HG02610 (cell line): ENCODE data around the gene KRT3.

Source experiments
- ATAC-seq: cut with Tn5 transposase; IDR thresholded peaks from one replicate; pipeline ENCODE4 v1.9.1; 2021; ENCODE audit warnings: mild to moderate bottlenecking, moderate library complexity; ENCODE audit not compliant: unreplicated experiment

KRT3 gene

DNA sequence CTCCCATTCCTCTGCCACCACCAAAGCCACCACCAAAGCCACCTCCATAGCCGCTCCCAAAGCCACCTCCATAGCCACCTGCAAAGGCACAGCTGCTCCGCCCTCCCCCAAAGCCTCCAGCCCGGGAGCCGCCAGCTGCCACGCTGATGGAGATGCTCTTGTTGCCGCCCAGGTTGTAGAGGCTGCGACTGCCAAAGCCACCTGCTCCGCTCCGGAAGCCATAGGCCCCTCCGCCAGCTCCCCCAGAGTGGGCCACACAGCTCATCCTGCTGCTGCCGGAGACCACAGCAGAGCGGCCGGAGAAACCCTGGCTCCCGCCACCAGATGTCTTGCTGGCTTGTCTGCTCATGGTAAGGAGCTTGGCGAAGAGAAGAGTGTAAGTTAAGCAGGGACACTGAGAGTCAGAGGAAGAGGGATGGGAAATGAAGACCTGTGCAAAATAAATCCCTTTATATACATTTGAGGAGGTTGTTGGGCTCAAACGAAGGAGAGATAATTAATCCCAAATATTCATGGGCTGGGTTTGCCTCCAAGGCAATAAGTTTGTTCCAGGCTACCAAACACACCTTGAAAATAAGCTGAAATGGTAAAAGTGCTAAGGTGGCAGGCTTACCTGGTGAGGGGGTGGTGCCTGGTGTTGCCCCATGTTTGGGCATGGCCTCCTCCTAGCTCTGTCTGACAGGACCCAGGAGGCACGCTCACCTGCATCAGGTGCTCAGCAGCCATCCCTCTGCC is at the start of gene KRT3:
KRT3 (minus strand) TSS at position 424 of the 735 bp plus-strand sequence; CDS start at position 349, 75 bp downstream.
- no peak for ATAC-seq

DNA sequence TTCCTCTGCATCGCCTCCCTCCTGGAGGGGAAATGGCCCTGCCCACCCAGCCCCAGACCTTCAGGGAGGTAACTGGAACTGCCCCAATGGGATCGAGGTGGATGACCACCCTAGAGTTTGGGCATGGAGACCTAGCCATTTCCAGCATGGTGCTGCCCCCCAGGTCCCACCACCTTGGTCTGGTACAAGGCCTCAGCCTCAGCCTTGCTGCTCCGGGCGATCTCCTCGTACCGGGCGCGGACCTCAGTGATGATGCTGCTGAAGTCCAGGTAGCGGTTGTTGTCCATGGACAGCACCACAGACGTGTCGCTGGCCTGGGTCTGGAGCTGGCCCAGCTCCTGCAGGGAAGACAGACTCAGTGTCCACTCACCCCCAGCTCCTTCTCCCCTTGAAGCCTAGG is 48.5 kb upstream of the KRT3 start:
- no peak for ATAC-seq

DNA sequence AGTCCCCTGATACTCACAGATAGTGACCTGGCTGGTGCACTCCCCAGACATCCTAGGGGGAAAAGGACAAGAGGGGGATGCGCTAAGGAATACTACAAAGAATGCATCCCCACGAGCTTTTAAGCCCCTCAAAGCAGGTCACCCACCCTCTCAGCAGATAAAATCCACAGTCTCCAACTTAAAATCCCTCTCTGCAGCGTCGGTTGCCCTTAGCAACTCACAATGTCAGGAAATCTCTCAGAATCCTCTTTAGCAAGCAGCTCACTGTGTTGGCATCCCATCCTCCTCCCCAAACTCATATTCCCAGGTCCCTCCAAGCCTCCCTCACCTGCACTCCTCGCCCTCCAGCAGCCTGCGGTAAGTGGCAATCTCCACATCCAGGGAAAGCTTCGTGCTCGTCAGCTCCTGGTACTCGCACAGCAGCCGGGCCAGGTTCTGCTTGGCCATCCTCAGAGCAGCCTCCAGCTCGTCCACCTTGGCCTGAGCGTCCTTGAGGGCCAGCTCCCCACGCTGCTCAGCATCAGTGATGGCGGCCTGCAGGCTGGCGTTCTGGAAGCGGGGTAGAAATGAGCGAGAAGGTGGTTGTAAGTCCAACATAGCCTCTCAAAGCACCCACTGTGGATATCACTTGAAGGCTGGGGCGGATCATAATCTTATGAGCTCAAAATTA is 43.7 kb upstream of the KRT3 start:
- ATAC-seq, result no peak

DNA sequence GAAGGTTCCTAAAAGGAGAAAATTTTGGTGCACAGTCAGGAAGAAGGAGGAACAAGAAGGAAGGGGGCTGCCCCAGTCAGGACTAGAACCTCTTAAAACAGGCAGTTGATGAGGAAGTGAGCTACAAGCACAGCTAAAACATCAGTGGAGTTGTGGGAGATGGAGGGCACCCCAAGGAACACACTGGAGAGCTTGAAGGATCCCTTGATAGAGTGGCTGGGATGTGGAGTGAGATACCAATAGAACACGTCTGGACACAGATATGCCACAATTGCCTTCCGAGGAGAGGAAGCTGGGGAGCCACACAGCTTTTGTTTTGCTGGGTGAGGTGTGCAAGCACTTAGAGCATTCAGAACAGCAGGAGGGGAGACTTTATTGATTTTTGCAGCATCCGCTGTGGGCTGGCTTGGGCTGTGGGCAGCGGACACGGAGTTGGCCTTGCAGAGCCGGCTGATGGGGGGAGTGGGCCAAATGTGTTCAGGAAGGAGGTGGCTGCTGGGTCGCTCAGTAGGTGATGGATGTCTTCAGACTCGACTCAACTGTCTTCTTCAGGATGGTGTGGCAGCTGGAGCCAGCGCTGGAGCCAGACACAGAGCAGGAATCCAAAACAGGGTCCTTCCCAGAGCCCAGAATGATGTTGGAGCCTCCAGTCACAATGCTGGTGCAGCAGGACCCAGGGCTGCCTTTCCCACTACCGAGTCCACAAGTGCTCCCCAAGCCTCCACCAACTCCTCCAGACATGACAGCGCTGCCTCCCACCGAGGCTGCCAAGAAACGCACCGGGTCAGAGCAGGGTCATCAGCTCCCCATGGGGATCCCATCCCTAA is 42.9 kb upstream of the KRT3 start:
- no peak for ATAC-seq

DNA sequence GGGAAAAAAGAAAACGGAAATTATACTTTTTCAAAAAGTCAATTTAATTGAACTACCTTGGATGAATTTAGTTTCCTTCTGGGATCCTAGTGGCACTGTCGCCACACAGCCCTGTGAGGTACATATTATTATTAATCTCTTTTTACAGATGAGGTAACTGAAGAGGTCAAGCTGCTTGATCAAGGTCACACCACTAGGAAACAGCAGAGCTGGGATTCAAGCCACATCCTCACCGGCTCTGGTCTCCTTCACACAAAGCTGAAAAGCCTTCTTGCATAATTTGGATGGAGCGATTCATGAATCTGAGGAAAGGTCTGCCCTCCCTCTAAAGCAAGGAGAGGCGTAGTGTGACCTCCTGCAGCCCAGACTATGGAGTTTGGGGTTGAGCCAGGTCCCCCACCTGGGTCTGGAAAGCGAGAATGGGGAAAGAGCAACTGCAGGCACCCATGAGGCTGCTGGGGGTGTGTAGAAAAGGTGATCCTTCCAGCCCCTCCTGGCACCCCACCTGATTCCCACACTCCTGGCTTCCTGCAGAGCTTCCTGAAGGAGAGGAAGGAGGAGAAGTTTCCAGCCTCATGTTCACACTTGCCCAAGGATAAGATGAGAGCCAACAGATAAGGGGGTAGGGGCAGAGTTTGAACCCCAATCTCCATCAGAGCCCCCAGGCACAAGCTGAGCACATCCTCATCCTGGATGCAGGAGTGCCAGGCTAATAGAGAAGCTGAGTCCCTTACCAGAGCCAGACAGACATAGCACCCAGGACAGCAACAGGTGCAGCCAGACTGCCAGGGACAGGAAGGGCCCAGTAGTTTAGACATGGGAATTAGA is 42.1 kb upstream of the KRT3 start:
- ATAC-seq, result no peak

DNA sequence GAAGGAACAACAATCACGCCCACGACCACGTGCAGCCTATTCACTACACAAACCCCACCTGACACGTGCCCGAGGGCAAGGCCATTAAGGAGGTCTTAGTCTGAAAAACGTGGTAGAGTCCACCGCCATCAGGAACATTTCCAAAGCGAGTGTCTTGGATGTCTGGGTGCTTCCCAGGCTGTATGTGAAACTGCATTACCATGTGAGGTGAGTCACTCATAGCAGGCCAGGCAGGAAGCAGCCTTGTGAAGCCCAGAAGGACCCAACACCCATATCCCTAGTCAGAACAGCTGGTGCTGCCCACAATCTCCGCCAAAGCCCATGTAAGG is 41.5 kb upstream of the KRT3 start:
- ATAC-seq, result no peak

DNA sequence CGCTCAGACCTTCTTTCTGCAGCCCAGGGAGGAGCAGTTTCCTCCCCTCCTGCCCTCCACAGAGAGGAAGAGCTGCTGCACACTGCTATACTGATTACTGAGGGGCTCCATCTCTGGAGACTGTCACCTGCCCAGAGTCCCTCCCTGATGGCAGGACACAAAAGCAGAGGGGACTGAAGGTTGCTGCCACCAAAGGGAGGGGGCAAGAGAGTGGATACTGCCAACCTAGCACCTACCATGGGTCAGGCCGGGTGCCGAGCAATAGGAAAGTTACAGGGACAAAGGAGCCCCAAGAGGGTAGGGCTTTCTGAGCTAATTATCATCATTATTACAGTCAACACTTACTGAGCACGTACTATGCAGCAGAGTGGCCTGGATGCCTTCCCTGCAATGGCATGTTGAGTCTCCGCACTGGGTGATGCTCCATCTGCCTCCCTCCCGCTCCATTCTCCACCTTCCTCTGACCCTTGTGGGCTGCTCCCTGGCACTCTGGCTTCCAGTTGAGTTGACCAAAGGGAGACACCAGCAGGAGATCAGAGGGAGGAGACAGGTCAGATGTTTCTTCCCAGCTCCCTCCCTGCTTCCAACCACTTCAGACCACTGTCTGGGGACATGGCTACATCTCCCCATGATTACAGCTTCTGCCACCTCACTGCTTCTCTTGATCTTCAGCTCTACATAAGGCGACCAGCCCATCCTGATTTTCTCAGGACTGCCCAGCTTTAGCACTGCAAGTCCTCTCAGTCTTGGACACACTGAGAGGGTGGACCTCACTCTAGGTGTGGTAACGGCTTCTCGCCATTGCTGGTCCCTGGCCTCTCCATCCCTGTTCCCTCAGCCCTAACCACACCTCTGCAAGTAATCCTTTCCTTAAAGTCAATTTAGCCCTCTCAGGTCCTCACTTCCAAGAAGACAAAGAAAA is 40.8 kb upstream of the KRT3 start:
- no peak for ATAC-seq

DNA sequence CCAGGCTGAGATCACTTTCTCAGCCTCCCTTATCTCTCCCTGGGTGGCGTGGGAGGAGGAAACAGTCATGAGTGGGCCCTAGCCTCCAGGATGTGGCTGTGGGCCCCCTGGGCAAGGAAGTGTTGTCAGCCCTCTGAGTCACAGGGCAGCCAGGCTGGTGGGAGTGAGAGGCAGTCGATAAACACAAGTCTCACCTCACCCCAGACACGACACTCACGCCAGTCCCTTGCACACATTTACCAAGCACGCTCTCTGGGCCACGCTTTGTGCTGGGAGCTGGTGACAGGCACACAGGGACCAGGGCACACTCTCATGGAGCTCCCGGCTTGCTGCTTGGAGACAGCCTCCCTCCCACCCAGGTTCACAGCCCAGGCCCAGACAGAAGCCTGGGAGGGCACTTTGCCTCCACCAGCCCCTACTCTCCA is 40.1 kb upstream of the KRT3 start:
- ATAC-seq, result no peak

DNA sequence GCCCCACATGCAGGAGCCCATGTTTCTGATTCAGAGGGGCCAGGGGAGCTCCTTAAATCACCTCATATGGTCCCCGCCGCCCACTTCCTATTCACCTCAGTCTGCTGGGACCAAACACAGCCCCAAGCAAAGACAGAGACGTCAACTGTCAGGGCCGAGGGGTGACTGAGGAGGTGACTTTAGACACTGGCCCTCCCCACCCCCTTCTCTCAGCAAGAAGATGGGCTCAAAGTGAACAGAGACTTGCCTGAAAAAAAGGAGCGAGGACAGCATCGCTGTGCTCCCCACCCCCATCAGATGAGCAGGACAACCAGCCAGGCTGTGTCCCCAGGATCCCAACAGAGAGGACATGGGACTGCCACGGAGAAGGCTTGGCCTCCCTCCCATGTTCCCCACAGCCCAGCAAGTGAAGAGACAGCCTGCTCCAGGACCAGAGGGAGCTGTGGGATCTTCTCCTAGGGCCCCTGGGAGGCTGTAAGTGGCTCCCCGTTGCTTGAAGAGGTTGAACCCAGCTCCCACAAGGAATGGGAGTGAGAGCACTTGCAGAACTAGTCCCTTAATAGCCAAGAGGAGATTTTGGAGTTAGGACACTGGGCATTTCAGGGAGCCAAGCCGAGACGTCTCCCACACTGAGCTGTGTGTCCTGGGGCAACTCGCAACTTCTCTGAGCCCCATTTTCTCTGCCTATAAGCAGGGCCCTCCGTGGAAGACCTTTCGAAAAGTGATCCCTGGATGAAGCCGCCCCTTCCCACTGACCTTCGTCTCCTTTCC is 39.5 kb upstream of the KRT3 start:
- ATAC-seq, result no peak

DNA sequence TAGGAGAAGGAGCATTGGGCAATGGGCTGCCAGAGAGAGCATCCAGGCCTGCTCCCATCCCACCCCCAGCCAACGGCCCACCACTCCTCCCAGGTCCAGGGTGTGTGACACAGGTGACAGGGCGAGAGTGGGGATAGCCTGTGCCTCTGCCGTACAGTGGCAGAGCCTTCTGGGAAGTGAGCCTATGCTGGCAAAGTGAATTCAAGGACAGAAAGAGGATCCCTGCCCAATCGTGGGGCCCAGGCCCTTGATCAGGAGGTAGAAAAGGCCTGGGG is 38.7 kb upstream of the KRT3 start:
- ATAC-seq, result no peak

DNA sequence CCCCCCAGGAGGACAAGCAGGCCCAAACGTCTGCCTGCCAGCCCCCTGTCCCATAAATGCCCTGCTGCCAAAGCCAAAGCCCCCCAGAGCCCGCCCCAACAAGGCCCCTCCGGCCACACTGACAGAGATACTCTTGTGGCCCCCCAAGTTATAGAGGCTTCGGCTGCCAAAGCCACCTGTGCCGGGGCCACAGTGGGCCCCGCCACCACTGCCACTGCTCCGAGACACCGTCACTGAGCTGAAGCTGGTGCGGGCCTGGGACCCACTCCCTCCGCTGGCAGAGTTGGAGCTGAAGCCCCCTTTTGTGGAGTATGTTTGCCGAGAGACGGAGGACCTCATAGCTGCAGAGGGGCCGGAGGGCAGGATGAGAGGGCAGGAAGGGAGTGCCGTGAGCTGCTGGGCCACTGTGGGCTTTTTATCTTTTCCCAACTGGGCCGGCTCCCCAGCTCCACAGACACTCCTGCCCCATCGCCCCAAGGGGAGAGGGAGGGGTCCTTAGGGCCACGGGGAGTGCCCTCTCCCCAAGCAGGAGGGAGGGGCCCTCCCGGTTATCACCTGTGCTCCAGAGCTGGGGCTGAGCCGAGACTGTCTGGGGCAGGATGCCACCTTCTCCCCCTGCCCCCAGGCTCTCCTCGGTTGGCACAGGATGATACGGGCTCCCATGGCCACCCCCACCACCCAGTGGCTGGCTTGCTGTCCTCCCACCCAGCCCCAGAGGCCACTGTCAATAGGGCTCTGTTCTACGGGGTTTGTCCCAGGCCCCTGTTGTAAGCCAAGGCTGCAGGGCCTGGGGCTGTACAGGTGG is 38.2 kb upstream of the KRT3 start, which contains the start of gene KRT79:
KRT79 (minus strand) TSS at position 390 of the 805 bp plus-strand sequence; CDS start at position 339, 51 bp downstream.
- ATAC-seq, result no peak

DNA sequence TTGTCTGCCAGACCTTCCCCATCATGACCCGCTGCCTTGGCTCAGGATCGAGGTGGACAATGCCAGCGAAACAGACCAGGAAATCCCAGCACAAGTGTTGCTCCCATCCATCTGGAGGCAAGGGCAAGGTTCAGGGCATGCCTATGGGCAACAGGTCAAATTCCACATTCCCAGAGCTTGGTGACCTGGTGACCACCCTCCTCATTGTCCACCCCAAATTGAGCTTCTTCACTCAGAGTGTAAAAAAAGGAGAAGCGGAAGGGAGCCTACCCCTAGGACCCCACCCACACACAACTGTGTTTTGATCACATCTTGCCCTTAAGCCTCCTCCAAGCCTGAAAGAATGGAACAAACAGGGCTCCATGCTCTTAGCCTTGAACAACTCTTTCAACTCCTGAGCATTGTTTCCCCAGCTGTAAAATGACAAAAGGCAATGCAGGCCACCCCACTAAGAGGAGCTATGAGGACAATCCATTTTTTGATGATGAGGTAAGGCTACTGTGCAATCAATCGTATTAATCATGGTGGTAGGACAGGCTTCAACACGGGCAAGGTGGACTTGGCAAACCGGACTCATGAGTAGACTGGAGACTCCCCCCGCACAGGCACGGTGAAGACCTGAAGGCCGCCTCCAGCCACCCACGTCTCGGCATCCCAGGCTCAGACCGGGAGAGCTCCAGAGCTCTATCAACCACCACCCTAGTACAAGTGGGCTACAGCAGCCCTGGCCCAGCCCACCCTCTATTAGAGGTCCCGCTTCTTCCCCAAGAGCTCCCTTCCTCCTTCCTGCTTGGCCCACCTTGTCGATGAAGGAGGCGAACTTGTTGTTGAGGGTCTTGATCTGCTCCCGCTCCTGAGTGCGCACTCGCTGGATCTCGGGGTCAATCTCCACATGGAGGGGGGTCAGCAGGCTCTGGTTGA is 37.3 kb upstream of the KRT3 start:
- no peak for ATAC-seq

DNA sequence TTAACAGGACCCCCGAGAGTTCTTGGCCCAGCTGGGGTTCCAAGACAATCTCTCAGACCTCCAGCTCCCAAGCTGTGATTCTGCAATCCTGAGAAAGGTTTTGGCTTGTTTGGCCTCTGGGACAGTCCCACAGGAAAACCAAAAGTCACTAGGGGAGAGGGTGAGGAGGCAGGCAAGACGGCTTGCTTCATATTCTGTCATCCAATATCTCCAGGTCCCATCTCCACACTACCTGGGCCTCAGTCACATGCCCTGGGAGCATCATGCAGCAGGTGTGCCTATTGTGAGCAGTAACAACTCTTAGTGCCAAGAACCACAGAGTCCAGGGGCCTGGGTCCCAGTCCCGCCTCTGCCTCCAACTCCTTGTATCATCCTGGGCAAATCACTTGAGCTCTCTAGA is 36.5 kb upstream of the KRT3 start:
- no peak for ATAC-seq

DNA sequence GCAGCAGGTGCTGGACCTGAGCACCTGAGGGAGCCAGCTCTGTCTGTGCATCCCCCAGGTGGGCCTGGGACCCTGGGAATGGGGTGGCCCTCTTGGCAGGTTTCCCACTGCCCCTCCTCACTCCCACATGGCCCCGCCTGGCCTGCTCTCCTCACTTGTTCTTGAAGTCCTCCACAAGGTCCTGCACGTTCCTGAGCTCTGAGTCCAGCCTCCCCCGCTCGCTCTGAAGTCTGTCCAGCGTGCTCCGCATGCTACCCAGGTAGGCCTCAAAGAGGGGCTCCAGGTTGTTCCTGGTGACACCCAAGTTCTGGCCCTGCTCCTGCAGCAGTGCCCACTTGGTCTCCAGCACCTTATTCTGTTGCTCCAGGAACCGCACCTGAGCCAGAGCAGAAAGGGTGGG is 35.3 kb upstream of the KRT3 start:
- no peak for ATAC-seq

DNA sequence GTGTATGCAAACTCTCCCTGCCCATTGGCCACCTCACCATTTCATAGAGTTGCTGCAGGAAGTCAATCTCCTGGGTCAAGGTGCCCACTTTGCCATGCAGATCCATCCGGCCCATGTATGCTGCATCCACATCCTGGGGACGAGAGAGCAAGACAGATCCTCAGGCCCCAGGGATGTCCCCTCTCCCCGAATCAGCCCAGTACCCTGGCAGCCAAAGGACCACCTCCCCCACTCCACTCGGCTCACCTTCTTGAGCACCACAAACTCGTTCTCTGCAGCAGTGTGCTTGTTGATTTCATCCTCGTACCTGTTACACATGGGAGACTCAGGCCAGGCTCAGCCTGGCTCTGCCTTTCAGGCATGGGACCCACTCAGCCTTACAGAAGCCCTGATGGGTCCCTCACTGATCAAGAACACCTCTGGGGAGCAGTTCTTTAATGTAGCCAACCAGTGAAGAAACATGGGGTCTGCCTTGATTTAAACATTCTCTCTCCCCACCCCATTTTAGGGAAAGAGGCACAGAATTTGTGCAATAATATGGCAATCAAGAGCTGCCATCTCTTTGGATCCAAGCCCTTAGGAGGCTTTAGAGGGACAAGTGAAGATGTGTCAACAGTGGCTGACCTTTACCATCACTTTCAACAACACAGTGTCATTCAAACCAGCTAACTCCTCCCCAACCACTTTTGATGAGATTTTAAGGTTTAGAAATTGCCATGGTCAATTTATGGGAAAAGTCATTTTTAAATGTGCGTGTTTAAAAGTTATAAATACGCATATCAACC is 34.3 kb upstream of the KRT3 start:
- ATAC-seq, result no peak

DNA sequence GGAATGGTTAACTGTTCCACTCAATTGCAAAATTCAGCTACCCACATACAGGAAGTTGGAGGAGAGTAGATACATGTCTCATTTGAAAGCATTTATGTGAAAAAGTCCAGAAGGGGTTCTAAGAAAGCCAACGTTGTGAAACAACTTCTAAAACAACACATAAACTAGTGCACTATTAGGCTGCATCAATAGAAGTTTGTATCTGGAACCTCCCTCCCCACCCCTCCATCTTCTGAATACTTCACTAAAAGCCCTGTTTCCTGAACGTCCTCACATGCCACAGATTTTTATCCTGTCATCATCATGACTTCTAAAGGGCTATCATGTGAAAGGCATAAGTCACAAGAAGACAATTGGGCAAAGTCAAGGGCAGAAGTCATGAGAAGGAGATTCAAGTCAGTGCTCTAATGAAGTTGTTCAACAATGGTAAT is 32.7 kb upstream of the KRT3 start:
- ATAC-seq, result no peak

DNA sequence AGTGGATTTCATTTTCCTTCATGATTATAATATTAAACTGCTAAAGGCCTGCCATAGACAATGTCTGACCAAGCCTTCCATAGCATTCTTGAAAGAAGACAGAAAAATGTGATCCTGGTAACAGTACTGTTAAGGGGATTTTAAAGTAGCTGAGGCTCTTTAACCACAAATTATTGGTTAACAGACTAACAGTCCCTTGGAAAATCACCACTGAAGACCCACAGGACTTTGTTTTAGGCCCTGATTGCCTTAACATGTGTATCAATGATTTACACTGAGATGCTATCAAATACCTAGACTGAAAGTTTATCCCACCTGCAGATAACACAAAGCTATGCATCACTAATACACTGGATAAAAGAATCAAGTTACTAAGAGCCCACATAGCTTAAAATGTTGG is 32.2 kb upstream of the KRT3 start:
- no peak for ATAC-seq
